Mesenteric fat pad (tissue), 1 donor: ENCODE measurements around the gene SDC4. TPM values are rescaled to one million over a fixed set of nuclear protein-coding genes. Genes with fewer than 3 reads are reported as not detected.

ENCODE experiments used
- DNase-seq: peaks from one replicate; pipeline ENCODE4 v3.0.0-alpha.2; 2020; ENCODE audit warnings: low spot score
- total RNA-seq: library from RNA; stranded (reverse); fragmentation: NEBNext Ultra II Directional; extraction: Animal tissue kit (Norgen Biotek cat#: 25700); gene quantifications from one replicate; pipeline ENCODE4 v1.2.1, GENCODE V29; 2021
- donor health status: DM: yes; HTN: yes; CAD: no.

Gene SDC4
- total RNA-seq, 1 donor from 2014 or later, result 81.6 TPM

GRCh38 chr20:45299786-45300185 lies 48.4 kb downstream of the SDC4 start:
- DNase-seq, result no peak

DNA sequence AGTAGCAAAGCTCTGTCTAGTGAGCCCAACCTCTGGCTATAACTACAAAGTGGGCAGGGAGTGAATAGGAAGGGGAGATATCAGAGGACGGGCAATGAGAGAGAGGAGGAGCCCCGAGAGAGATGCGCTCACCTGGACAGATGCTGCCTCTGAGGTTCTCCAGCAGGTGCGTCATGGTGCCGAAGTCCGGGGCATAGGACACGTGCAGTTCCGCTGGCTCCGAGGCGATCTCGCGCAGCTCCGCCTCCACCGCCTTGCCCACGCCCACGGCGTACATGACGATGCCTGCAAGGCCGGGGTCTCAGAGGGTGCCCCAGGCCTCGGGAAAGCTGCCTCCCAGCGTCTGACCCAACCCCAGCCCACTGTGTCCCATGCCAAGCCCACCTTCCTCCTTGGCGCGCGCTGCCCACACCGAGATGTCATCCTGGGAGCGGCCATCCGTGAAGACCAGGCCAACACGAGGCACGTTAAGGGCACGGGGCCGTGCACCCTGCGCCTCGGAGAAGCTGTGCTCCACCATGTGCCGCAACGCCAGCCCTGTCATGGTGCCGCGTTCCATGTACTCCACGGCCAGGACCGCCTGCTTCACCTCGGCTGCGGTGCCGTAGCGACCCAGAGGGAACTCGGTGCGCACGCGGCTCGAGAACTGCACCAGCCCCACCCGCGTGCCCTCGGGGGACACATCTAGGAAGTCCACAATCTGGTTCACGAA lies 50.3 kb downstream of the SDC4 start:
- peak; percentile 85 for DNase-seq

- no peak for DNase-seq
These were observed 53.6 kb downstream of the SDC4 start for GRCh38 chr20:45294659-45295058.

DNA sequence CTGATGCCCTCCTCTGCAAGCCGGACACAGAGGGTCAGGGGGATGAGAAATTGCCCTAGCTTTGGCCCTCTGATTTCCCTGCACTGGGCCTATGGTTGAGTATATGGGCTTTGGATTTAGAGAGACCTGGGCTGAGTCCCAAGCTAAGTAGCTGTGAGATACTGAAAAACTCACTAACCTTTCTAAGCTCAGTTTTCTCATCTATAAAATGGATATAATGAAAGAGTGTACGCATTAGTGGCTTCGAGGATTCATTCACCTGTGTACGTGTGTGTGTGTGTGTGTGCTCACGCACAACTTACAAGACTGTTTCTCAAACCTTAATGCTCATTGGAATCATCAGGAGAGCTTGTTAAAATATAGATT lies 54.2 kb downstream of the SDC4 start:
- no peak for DNase-seq

DNA sequence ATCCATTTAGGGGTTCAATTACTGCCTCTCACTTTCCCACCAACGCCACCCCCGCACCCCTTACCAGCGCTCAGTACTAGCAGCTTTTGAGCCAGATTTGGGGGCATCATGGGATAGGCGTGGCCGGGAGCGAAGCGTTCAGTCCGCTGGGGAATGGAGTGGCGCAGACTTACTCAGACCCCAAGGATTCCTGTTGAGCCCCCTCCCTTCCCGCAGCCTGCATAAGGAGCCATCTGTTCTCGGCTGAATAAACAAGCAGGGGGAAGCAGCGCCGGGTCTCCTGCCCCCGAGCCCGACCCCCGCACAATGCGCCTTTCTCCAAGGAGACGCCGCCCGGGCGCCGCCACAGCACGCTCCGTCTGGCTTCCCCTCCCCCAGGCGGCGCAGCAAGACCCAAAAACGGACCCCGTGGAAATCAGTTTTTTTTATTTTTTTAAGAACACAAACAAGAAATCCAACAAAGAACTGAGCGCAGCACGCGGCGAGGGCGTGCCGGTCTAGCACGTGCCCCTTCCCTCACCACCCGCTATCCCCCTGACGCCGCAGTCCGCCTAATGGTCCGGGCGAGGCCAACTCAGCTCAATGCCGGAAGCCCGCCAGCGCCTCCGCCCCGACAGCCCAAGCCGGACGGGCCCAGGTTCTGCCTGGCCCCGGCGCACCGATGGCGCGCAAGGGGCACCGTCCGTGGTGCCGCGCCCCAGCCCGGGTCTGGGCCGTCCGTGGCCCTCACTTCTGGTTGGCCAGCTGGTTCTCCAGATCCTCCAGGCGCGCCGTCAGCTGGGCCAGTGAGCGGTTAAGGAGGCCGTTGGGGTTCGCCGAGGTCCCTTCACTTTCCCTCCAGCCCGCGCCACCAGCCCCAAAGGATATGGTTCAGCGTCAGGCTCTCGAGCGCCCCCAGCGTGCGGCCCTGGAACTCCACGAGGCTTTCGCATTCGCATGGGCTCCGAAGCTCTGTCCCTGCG lies 54.9 kb downstream of the SDC4 start:
- no peak for DNase-seq

DNA sequence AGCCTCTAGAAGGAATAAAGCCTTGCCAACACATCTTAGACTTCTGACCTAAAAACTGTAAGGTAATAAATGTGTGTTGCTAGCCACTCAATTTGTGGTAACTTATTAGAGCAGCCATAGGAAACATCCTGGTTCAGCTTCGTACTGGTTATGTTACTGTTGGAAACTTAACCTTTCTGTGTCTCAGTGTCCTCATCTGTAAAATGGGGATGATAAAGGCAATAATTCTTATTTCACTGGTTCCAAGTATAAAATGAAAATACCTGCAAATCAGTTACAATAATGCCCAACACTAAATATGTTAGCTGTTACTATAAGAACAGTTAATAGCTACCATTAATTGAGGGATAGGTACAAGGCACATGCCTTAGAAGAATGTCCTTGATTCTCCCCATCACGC lies 55.9 kb downstream of the SDC4 start:
- no peak for DNase-seq

GRCh38 chr20:45291526-45291925 lies 56.7 kb downstream of the SDC4 start:
- no peak for DNase-seq

DNA sequence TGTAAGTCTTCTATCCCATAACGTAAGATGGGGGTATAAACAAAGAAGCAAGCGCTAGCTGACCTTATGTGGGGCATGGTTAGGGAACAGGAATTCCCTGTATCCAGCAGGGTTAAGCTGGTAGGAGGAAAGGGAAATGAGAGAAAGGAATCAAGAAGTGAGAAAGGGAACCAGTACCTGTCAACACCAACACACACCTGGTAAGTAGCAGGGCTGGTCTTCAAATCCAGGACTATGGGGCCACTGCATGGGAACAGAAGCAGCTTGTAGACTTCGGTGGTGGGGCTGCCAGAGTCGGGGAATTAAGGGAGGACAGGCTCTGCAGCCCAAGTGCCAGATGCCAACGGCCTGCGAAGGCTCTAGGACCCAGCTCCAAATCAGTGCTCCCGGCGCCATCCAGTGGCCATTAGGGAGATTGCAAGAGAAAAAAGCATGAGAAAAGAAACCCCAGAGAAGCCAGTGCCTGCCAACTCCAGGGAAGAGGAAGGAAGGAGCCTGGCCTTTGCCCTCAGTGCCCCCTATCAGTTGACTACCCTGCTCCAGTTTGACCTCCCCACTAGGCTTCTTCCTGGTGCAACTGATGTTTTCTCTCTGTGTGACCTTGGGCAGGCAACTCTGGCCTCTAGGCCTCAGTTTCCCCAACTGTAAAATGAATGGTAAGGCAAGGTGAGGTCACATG lies 57.4 kb downstream of the SDC4 start:
- no peak for DNase-seq

- no peak for DNase-seq
These were observed 58.1 kb downstream of the SDC4 start for GRCh38 chr20:45289942-45290676.

DNA sequence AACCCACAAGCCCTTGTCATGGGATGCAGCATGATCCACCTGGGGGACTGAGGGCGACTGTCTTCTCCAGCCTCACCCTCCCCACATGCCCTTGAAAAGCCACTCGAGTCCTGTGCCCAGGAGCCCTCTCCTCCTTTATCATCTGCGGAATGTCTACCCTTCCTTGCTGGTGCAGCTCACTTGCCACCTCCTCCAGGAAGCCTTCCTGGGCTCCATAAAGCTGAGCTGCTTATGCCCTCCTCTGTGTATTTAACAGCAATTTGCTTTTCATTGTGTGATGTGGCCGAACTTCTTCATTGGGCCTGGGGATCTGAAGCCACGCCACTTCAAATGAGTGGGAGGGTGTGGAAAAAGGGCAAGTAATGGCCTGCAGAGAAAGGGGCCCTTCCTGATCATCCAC lies 59.4 kb downstream of the SDC4 start:
- DNase-seq, result no peak

GRCh38 chr20:45288376-45288775 lies 59.8 kb downstream of the SDC4 start:
- DNase-seq, result no peak

DNA sequence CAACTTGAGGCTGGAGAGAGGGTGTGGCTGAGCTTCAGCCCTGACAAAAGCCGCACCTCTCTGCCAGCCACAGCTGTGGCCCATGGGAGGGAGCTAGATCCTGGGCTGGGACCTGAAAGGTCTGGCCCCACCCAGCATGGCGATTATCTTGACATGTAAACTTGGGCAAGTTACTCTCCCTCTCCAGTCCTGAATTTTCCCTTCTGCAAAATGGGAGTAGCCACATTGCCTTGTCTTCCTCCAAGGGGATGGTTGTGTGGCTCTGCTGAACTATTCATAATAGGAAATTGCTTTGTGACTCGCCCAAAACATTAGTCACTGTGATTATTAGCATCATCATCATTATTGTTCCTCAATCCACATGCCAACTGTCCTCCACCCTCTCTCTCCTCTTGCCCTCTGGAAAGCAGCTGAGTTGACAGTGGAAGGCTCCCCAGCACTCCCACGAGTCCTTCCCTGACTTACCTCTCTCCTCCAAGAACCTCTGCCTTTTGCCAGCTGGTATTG lies 64.6 kb downstream of the SDC4 start:
- DNase-seq, result no peak

GRCh38 chr20:45282700-45283550 lies 65.3 kb downstream of the SDC4 start:
- no peak for DNase-seq

DNA sequence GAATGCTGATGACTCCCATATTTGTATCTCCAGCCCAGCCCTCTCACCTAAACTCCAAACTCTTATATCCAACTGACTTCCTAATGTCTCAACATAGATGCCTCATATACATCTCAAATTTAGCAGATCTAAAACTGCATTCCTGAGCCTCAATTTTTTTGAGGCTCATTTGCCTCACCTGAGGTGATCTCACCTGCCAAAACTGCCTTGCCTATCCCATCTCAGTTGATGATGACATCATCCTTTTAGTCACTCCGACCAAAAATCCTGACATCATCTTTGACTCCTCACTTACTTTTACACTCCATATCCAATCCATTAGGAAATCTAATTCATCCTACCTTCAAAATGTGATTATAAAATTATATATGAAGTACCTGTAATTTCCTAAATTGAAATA lies 68.2 kb downstream of the SDC4 start:
- no peak for DNase-seq

DNA sequence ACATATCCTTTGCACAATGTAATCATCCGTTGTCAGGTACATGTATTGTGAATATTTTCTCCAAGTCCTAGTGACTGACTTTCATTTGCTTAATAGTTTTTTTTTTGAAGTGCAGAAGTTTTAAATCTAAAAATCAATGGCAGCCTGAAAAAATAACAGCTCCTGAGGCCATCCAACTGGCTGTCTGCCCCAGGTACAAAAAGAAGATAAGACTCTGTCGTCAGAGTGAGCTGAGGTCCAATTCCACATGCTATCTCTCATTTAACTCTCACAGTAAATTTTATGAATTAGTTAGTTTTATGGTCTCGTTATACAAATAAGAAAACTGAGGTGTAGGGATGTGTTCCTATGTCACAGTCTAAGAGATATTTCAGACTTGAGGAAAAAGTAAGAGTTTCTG lies 72.9 kb downstream of the SDC4 start:
- DNase-seq, result no peak

Other genes with a start within 250 kb of the SDC4 start
- not detected for gene KCNS1, start 247.3 kb downstream of the SDC4 start, total RNA-seq
- gene WFDC5, start 233.2 kb downstream of the SDC4 start, total RNA-seq, result not detected
- gene WFDC12, start 224.0 kb downstream of the SDC4 start, total RNA-seq, result not detected
- gene PI3, start 173.5 kb downstream of the SDC4 start, total RNA-seq, result not detected
- gene SEMG1, start 141.4 kb downstream of the SDC4 start, total RNA-seq, result not detected
- gene SEMG2, start 127.1 kb downstream of the SDC4 start, total RNA-seq, result not detected
- gene SLPI, start 93.9 kb downstream of the SDC4 start, total RNA-seq, result 16.5 TPM
- gene RBPJL, start 41.6 kb downstream of the SDC4 start, total RNA-seq, result not detected
- not detected for gene MATN4, start 40.1 kb downstream of the SDC4 start, total RNA-seq
- gene SYS1, start 14.7 kb upstream of the SDC4 start, total RNA-seq, result 23.8 TPM
- not detected for gene TP53TG5, start 29.9 kb upstream of the SDC4 start, total RNA-seq
- 28.7 TPM for gene DBNDD2, start 59.9 kb upstream of the SDC4 start, total RNA-seq
- 90.9 TPM for gene PIGT, start 67.7 kb upstream of the SDC4 start, total RNA-seq
- not detected for gene WFDC2, start 121.3 kb upstream of the SDC4 start, total RNA-seq
- not detected for gene SPINT3, start 167.2 kb upstream of the SDC4 start, total RNA-seq
- not detected for gene WFDC6, start 191.1 kb upstream of the SDC4 start, total RNA-seq
- gene EPPIN, start 199.0 kb upstream of the SDC4 start, total RNA-seq, result not detected
- not detected for gene WFDC8, start 230.9 kb upstream of the SDC4 start, total RNA-seq